Fibroblast of the aortic adventitia (primary cell): ENCODE measurements around the gene RDH13. TPM values are rescaled to one million over a fixed set of nuclear protein-coding genes. Genes with fewer than 3 reads are reported as not detected.
"Not testable (repeated sequence)": the region's sequence is repeated elsewhere in the genome, so short reads cannot be mapped to it uniquely, and the experiment has no call there.

ENCODE experiments used
- DNase-seq: peaks from one replicate; pipeline ENCODE4 v3.0.0-alpha.2; 2010; ENCODE audit warnings: low read depth
- H3K4me3 ChIP-seq: 2 replicates; pipeline ENCODE4 v1.5.1; 2011; ENCODE audit warnings: low read depth, mild to moderate bottlenecking, control low read depth, low read length, moderate library complexity
- total RNA-seq: library from RNA; depleted of rRNA; stranded (reverse); fragments of >200 nt; gene quantifications from 2 replicates; pipeline ENCODE4 v1.2.3, GENCODE V29; 2012; ENCODE audit warnings: low replicate concordance
- TF ChIP-seq, protein P1 (sequence below): IDR thresholded peaks from 2 replicates; pipeline ENCODE4 v1.5.1; 2011; ENCODE audit warnings: mild to moderate bottlenecking, low read length, control low read depth, inconsistent platforms; ENCODE audit not compliant: insufficient read depth

Gene RDH13
- total RNA-seq, 1 donor = 9.1 TPM

DNA sequence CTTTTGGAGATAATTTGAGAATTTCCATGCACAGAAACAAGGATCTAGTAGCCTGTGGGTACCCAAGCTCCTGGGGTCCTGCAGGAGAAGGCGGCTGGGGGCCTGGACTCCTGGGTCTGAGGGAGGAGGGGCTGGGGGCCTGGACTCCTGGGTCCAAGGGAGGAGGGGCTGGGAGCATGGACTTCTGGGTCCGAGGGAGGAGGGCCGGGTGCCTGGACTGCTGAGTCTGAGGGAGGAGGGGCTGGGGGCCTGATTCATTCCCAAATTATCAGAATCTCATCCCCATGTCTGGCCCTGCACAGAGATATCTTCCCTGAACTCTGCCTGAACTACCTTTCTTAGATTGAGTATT, 520 bp upstream of the RDH13 start:
- H3K4me3 ChIP-seq = peak overlapping the region; percentile 60
- DNase-seq = no peak
- TF ChIP-seq, protein P1, sequence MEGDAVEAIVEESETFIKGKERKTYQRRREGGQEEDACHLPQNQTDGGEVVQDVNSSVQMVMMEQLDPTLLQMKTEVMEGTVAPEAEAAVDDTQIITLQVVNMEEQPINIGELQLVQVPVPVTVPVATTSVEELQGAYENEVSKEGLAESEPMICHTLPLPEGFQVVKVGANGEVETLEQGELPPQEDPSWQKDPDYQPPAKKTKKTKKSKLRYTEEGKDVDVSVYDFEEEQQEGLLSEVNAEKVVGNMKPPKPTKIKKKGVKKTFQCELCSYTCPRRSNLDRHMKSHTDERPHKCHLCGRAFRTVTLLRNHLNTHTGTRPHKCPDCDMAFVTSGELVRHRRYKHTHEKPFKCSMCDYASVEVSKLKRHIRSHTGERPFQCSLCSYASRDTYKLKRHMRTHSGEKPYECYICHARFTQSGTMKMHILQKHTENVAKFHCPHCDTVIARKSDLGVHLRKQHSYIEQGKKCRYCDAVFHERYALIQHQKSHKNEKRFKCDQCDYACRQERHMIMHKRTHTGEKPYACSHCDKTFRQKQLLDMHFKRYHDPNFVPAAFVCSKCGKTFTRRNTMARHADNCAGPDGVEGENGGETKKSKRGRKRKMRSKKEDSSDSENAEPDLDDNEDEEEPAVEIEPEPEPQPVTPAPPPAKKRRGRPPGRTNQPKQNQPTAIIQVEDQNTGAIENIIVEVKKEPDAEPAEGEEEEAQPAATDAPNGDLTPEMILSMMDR = no peak

DNA sequence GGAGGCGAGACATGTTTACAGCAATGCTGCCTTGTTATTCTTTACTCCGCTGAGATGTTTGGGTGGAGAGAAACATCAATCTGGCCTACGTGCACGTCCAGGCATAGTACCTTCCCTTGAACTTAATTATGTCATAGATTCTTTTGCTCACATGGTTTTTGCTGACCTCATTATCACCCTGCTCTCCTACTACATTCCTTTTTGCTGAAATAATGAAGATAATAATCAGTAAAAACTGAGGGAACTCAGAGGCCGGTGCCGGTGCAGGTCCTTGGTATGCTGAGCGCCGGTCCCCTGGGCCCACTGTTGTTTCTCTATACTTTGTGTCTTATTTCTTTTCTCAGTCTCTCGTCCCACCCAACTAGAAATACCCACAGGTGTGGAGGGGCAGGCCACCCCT, 2.7 kb downstream of the RDH13 start:
- not testable (repeated sequence) for H3K4me3 ChIP-seq, DNase-seq

DNA sequence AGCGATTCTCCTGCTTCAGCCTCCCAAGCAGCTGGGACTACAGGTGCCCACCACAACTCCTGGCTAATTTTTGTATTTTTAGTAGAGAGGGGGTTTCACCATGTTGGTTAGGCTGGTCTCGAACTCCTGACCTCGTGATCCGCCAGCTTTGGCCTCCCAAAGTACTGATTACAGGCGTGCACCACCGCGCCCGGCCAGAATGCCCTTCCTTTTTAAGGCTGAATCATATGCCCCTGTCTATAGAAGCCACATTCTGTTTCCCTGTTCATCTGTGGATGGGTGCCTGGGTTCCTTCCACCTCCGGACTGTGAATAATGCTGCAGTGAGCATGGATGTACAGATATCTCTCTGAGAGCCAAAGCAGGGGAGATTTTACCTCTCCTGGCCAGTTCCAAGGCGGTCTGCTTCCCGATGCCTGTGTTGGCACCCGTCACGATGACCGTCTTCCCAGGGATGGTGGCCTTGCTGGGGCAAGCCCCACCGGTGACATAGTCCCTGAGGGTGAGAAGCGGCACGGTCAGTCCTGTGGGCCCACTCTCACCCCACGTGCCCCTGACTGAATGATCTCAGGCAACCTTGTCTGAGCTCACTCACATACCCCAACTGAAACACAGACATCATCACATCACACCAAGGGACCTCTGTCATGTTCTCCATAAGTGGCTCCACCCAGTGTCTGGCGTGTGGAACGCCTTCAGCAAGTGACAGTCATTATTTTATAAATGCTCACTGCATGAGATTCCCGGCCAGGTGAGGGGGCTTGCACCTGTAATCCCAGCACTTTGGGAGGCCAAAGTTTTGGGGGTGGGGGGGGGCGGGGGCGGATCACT, 4.0 kb downstream of the RDH13 start:
- DNase-seq = no peak
- TF ChIP-seq, protein P1 = no peak
- H3K4me3 ChIP-seq = no peak overlapping the region

DNA sequence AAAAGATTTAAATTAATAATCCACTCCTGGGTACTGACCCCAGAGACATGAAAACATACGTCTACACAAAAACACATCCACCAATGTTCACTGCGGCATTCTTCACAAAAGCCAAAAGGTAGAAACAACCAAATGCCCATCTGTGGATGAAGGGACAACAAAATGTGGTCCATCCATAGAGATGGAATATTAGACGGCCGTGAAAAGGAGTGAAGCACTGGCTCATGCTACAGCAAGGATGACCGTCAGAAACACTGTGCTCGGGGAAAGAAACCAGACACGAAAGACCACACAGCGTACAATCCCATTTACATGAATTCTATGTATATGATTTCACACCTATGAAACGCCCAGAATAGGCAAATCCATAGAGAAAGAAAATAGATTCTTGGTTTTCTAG, 6.1 kb downstream of the RDH13 start:
- H3K4me3 ChIP-seq = no peak overlapping the region
- no peak for DNase-seq
- TF ChIP-seq, protein P1 = no peak

DNA sequence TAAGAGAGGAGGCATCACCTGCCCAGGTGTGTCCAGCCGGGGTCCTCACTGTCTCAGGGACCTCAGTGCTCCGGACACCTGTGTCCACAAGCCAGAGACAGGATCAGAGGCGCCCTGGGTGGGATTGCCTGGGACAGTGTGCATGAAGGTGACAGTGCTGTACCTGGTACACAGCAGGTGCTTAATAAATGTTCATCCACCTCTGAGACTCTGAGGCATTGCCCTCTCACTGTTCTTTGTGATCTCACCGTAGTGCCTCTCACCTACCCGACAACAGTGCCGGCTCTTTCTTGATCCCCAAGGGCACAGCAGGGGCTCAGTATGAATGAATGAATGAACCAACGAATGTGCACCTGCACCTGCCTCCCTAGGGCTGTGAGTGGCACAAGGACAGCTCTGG, 9.2 kb downstream of the RDH13 start:
- TF ChIP-seq, protein P1 = no peak
- no peak for DNase-seq

DNA sequence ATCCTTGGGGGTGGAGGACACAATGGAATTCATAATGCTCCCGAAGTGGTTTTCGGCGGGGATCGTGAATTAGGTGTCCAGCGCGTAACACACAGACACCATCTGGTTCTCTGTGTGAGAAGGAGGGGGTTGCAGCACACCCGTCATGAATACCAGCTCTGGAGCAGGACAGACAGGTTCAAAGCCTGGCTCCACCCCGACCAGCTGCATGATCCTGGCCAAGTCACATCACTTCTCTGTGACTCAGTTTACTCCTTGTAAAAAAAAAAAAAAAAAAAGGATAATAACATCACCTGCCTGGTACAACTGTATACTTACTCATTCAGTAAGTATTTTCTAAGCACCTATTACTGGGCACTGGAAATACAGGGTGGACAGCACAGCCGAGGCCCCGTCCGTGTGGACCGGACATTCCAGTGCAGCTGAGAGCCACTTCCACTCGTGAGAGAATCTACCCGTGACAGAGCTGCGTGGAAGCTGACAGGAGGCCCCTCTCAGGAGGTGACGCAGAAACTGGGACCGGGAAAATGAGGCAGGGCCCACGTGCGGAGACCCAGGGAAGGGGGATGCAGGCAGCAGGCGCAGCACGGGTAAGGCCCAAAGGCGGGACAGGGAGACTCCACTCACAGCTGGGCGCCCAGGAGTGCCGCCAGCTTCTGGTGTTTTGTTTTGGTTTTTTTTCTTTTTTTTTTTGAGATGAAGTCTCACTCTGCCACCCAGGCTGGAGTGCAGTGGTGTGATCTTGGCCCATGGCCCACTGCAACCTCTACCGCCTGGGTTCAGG, 12.0 kb downstream of the RDH13 start:
- DNase-seq = no peak
- H3K4me3 ChIP-seq = no peak overlapping the region
- TF ChIP-seq, protein P1 = no peak

More for the DNA sequence above, 9.2 kb downstream of the RDH13 start:
- H3K4me3 ChIP-seq = no peak overlapping the region

DNA sequence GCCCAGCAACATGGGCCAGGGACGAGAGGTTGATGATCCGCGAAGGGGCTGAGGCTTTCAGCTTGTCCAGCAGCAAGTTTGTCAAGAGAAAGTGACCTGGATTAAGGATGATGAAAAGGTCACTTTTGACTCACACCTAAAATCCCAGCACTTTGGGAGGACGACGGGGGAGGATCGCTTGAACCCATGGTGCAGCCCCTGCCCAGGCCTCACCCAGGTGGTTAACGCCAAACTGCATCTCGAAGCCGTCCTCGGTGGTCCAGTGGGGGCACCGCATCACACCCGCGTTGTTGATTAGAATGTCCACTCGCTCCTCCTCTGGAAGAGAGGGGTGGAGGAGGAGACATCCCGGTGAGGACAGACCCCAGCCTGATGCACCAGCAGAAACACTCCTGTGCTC, 14.5 kb downstream of the RDH13 start:
- TF ChIP-seq, protein P1 = no peak
- H3K4me3 ChIP-seq = no peak overlapping the region
- no peak for DNase-seq
